Fibroblast of the conjunctiva (primary cell): ENCODE measurements around the gene TIMD4.
"Not testable (repeated sequence)": the region's sequence is repeated elsewhere in the genome, so short reads cannot be mapped to it uniquely, and the experiment has no call there.

Source experiments
- DNase-seq: peaks from one replicate; pipeline ENCODE4 v3.0.0-alpha.2; 2010; ENCODE audit warnings: low read depth

The TIMD4 gene

GRCh38 chr5:156963125-156963524 is at the start of gene TIMD4:
TSS of gene TIMD4 (minus strand) at chr5:156963226. CDS start at chr5:156963198, 28 bp downstream.
- DNase-seq, result no peak

GRCh38 chr5:157006262-157006661 is 43.2 kb upstream of the TIMD4 start:
- DNase-seq, result no peak

GRCh38 chr5:157004893-157005551 is 42.0 kb upstream of the TIMD4 start:
- no peak for DNase-seq

- no peak for DNase-seq
Measured at GRCh38 chr5:156991714-156992113, 28.7 kb upstream of the TIMD4 start.

- no peak for DNase-seq
Measured at GRCh38 chr5:156984064-156984463, 21.0 kb upstream of the TIMD4 start.

GRCh38 chr5:156981481-156981880 is 18.5 kb upstream of the TIMD4 start:
- DNase-seq, result no peak

- no peak for DNase-seq
Measured at GRCh38 chr5:156974328-156974727, 11.3 kb upstream of the TIMD4 start.

- no peak for DNase-seq
Measured at GRCh38 chr5:156971848-156972525, 9.0 kb upstream of the TIMD4 start.

- DNase-seq, result no peak
Measured at GRCh38 chr5:156971415-156971814, 8.4 kb upstream of the TIMD4 start.

- not testable (repeated sequence) for DNase-seq
Measured at GRCh38 chr5:156967386-156967785, 4.4 kb upstream of the TIMD4 start.

GRCh38 chr5:156956321-156956720 is 6.7 kb downstream of the TIMD4 start:
- DNase-seq, result no peak

GRCh38 chr5:156951359-156951758 is 11.7 kb downstream of the TIMD4 start:
- no peak for DNase-seq

- no peak for DNase-seq
Measured at GRCh38 chr5:156950716-156951115, 12.3 kb downstream of the TIMD4 start.

- DNase-seq, result no peak
Measured at GRCh38 chr5:156949424-156949823, 13.6 kb downstream of the TIMD4 start.

- DNase-seq, result no peak
Measured at GRCh38 chr5:156947925-156948324, 15.1 kb downstream of the TIMD4 start.

- no peak for DNase-seq
Measured at GRCh38 chr5:156942064-156942463, 21.0 kb downstream of the TIMD4 start.

- DNase-seq, result not testable (repeated sequence)
Measured at GRCh38 chr5:156940462-156940861, 22.6 kb downstream of the TIMD4 start.

GRCh38 chr5:156936972-156937371 is 26.1 kb downstream of the TIMD4 start:
- DNase-seq, result no peak

GRCh38 chr5:156934450-156935211 is 28.4 kb downstream of the TIMD4 start:
- no peak for DNase-seq

GRCh38 chr5:156929366-156929948 is 33.6 kb downstream of the TIMD4 start:
- DNase-seq, result no peak

GRCh38 chr5:156927545-156927944 is 35.5 kb downstream of the TIMD4 start:
- DNase-seq, result no peak

- DNase-seq, result not testable (repeated sequence)
Measured at GRCh38 chr5:156925767-156926166, 37.3 kb downstream of the TIMD4 start.
